T-helper 17 cell (primary cell): ENCODE data around the gene GPATCH2L. TPM values are rescaled to one million over a fixed set of nuclear protein-coding genes. Genes with fewer than 3 reads are reported as not detected.

Experiments used
- ATAC-seq: fragments of 150-1000 bp; cut with Tn5 transposase; 2 replicates; pipeline ENCODE4 v1.10.0; 2021; ENCODE audit warnings: mild to moderate bottlenecking, moderate library complexity
- DNase-seq, 3 donors: peaks; one replicate each; pipeline versions ENCODE4 v3.0.0 to v3.0.0-alpha.2; 2020 to 2021
- H3K9me3 ChIP-seq: one replicate; pipeline ENCODE4 v1.7.0; 2013; ENCODE audit warnings: low read length, mild to moderate bottlenecking; ENCODE audit not compliant: control insufficient read depth, poor library complexity, severe bottlenecking
- H3K27ac Mint-ChIP-seq: one replicate; pipeline ENCODE4 v1.8.0; 2022; ENCODE audit warnings: mild to moderate bottlenecking, moderate library complexity, mixed read lengths
- H3K27me3 Mint-ChIP-seq: one replicate; pipeline ENCODE4 v1.8.0; 2022; ENCODE audit warnings: mixed read lengths
- H3K36me3 Mint-ChIP-seq: one replicate; pipeline ENCODE4 v1.8.0; 2022; ENCODE audit warnings: low read depth, mixed read lengths
- H3K4me1 Mint-ChIP-seq: one replicate; pipeline ENCODE4 v1.8.0; 2022; ENCODE audit warnings: mild to moderate bottlenecking, mixed read lengths
- H3K4me3 Mint-ChIP-seq: one replicate; pipeline ENCODE4 v1.8.0; 2022; ENCODE audit warnings: mild to moderate bottlenecking, moderate library complexity, mixed read lengths
- total RNA-seq, 4 donors: library from RNA in 2 of 4; stranded (reverse) in 2 of 4; gene quantifications; one replicate each; pipeline ENCODE4 v1.2.3 and lab custom pipeline; 2022 to 2026

The GPATCH2L gene
- total RNA-seq (10 to 100 TPM; 62.0 to 63.9 TPM), total RNA-seq (lab: John Stamatoyannopoulos, UW) (121 to 140 reads per million in 2 donors)

DNA sequence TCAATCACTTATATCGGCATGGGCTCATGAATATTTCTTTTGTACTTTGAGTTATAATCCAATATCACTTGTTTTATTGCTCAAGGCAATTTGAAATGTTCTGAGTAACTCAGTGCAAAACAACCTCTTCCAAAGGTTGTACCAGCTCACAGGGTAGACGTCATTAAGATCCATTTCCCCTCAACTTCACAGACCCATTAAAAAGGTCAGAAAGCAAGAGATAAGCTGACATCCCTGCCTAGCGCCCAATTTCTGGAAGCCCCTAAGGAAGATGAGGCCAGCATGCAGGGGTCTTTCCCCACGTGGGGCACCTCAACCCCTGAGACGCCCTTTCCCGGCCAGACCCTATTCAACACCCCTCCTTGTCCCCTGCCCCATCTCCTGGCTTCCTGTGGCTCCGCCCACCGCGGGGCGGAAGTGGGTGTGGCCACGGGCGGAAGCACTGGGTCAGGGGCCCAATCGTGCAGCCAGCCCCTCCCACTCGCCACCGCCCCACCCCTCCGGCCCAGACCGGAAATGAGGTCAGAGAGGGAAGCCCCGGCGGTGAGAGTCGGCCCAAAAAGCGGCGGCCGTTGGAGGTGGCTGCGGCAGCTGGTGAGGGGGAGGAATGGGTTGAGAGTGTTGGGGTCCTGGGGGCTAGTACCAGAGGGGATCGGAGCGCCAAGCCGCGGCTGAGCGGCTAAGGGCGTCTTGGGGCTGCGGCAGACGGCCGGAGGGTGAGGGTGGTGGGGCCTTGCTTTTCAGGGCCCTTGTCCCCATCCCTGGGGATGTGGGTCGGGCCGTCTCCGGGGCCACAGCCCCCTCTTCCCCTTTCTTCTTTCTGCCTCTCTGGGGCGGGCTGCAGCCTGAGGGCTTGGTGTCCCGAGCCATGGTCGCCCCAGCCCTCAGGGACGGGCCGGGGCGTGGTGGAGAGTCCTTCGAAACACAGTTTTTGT, at the start of gene GPATCH2L:
GPATCH2L (plus strand) TSS at position 525 of the 935 bp plus-strand sequence. CDS start 2,442 bp downstream, outside the sequence.
- Mint-ChIP-seq H3K4me3 (peak within 1 kb of the TSS; percentile 99), H3K36me3 (peaks cover 9% of the 10 kb centered on the region), H3K4me1 (peaks cover 41% of the 10 kb centered on the region), H3K27ac (peak within 1 kb of the TSS; percentile 99), H3K27me3 (no peaks in the 10 kb centered on the region)
- no peaks in the 10 kb centered on the region for H3K9me3 ChIP-seq
- peak; percentile 92 for ATAC-seq
- DNase-seq = peak; percentile 93 to 99 (median 94)

GRCh38 chr14:76104802-76105355, 46.8 kb upstream of the GPATCH2L start:
- Mint-ChIP-seq H3K4me1 (peaks cover 3% of the 10 kb centered on the region), H3K36me3 (no peaks in the 10 kb centered on the region), H3K27me3 (peaks cover 46% of the 10 kb centered on the region), H3K4me3 (no peak overlapping the region), H3K27ac (no peak overlapping the region)
- DNase-seq (no peak), ATAC-seq (no peak)
- H3K9me3 ChIP-seq = no peaks in the 10 kb centered on the region

- H3K36me3 Mint-ChIP-seq = no peaks in the 10 kb centered on the region
- peaks cover 3% of the 10 kb centered on the region for H3K4me1 Mint-ChIP-seq
- H3K27me3 Mint-ChIP-seq = peaks cover 40% of the 10 kb centered on the region
- H3K4me3 Mint-ChIP-seq = no peak overlapping the region
- DNase-seq (no peak), ATAC-seq (no peak)
- H3K9me3 ChIP-seq = no peaks in the 10 kb centered on the region
- H3K27ac Mint-ChIP-seq = no peak overlapping the region
Observed at GRCh38 chr14:76106188-76106587, 45.5 kb upstream of the GPATCH2L start.

GRCh38 chr14:76109087-76109880, 42.4 kb upstream of the GPATCH2L start:
- no peaks in the 10 kb centered on the region for H3K9me3 ChIP-seq
- H3K36me3 Mint-ChIP-seq = no peaks in the 10 kb centered on the region
- no peak overlapping the region for H3K4me3 Mint-ChIP-seq
- DNase-seq = no peak
- no peak for ATAC-seq
- H3K4me1 Mint-ChIP-seq = peaks cover 3% of the 10 kb centered on the region
- H3K27me3 Mint-ChIP-seq = peaks cover 33% of the 10 kb centered on the region
- no peak overlapping the region for H3K27ac Mint-ChIP-seq

GRCh38 chr14:76112889-76113624, 38.7 kb upstream of the GPATCH2L start:
- no peak for ATAC-seq
- Mint-ChIP-seq H3K4me1 (no peaks in the 10 kb centered on the region), H3K27me3 (peaks cover 37% of the 10 kb centered on the region), H3K4me3 (no peak overlapping the region), H3K36me3 (no peaks in the 10 kb centered on the region), H3K27ac (no peak overlapping the region)
- DNase-seq = no peak
- no peaks in the 10 kb centered on the region for H3K9me3 ChIP-seq

- H3K9me3 ChIP-seq = no peaks in the 10 kb centered on the region
- H3K27ac Mint-ChIP-seq = no peak overlapping the region
- H3K4me3 Mint-ChIP-seq = no peak overlapping the region
- no peak for DNase-seq
- H3K36me3 Mint-ChIP-seq = no peaks in the 10 kb centered on the region
- H3K27me3 Mint-ChIP-seq = peaks cover 37% of the 10 kb centered on the region
- ATAC-seq = no peak
- no peaks in the 10 kb centered on the region for H3K4me1 Mint-ChIP-seq
Observed at GRCh38 chr14:76113691-76114090, 38.0 kb upstream of the GPATCH2L start.

GRCh38 chr14:76115010-76115422, 36.7 kb upstream of the GPATCH2L start:
- Mint-ChIP-seq H3K4me3 (no peak overlapping the region), H3K27me3 (peaks cover 37% of the 10 kb centered on the region), H3K27ac (no peak overlapping the region), H3K4me1 (no peaks in the 10 kb centered on the region), H3K36me3 (no peaks in the 10 kb centered on the region)
- DNase-seq = no peak
- H3K9me3 ChIP-seq = no peaks in the 10 kb centered on the region
- no peak for ATAC-seq

DNA sequence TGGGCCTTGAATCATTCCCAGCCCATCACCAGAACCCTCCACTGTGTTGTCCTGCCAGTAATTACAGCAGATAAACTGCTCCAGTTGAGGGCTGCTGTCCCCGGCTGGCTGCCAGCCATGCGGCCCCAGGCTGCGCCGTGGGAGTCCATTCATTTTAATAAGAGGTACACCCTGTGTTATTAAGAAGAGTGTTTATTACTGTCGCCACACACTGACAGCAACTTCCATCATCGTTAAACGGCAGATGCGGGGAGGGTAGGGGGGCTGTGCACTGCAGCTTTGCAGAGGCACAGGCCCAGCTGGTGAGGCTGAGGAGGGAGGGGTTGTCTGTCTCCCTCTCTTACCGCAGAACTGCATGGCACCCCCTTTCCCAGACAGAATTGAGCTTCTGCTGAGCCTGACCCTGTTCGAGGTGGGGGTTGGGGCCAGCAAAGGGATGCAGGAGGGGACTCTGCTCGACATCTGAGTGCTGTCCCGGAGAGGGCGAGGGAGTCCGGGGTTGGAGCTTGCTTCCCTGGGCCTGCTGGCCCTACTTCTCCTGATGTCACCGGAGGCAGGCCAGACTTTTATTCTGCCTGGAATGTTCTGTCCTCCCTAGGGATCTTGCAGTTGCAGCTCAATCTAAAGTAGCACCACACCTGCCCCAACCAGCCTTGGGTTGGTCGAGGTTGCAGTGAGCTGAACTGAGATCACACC, 33.8 kb upstream of the GPATCH2L start:
- no peak for ATAC-seq
- no peak for DNase-seq
- no peaks in the 10 kb centered on the region for H3K36me3 Mint-ChIP-seq
- no peaks in the 10 kb centered on the region for H3K9me3 ChIP-seq
- H3K4me3 Mint-ChIP-seq = no peak overlapping the region
- no peak overlapping the region for H3K27ac Mint-ChIP-seq
- H3K4me1 Mint-ChIP-seq = no peaks in the 10 kb centered on the region
- H3K27me3 Mint-ChIP-seq = peaks cover 30% of the 10 kb centered on the region

DNA sequence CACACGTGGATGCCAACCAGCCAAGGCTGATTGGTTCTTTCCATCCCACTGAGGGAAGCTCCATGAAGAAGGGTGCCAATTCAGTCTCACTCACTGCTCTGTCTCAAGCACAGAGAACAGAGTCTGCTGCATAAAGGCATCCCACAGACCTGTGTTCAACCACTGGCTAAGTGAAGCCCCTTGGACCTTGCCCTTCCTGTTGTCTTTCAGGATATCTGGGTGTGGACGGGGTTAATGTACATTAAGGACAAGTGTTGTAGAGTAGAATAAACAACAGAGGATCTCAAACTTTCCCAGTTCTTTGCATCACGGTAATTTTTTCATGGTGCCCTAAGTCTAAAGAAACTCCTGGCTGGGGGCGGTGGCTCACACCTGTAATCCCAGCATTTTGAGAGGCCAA, 33.1 kb upstream of the GPATCH2L start:
- no peak for ATAC-seq
- H3K4me1 Mint-ChIP-seq = no peaks in the 10 kb centered on the region
- no peaks in the 10 kb centered on the region for H3K9me3 ChIP-seq
- no peaks in the 10 kb centered on the region for H3K36me3 Mint-ChIP-seq
- H3K4me3 Mint-ChIP-seq = no peak overlapping the region
- H3K27me3 Mint-ChIP-seq = peaks cover 29% of the 10 kb centered on the region
- no peak overlapping the region for H3K27ac Mint-ChIP-seq
- no peak for DNase-seq

GRCh38 chr14:76121089-76121748, 30.5 kb upstream of the GPATCH2L start:
- H3K36me3 Mint-ChIP-seq = no peaks in the 10 kb centered on the region
- no peak overlapping the region for H3K4me3 Mint-ChIP-seq
- no peak for DNase-seq
- no peaks in the 10 kb centered on the region for H3K4me1 Mint-ChIP-seq
- H3K27ac Mint-ChIP-seq = no peak overlapping the region
- H3K27me3 Mint-ChIP-seq = peaks cover 24% of the 10 kb centered on the region
- no peaks in the 10 kb centered on the region for H3K9me3 ChIP-seq
- no peak for ATAC-seq

DNA sequence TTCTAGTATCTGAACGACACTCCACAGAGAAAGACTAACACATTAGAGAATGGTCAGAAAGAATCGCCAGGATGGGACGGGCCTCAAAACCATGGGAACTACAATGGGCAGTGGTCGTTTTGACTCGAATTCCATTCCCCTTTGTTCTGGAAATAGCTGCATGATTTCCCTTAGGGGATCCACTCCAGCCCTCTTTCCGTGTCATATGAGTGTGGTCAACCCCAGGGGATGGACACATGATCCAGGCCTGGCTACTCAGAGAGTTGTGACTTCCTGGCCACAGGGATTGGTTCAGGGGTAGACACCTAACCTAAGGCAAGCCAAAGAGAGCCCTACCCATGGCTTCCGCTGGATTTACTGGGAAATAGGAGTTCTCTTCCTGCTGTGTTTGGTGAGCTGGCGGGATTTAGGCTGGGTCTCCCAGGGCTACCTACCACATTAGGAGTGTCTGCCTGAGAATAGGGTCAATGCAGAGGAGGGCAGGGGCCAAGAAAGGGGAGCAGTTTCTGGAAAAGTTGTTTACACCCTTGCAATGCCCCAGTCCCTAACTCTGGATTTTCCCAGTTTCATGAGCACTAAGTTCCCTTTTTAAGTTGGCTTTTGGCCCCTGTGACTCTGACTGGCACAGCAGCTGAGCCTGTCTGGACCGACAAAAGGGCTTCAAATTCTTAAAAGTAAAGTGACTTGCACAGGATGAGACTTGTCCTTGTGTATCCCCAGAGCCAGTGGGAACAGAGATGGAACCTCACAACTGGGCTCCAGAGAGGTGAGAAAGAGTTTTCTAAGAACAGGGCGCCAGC, 28.1 kb upstream of the GPATCH2L start:
- no peak overlapping the region for H3K4me3 Mint-ChIP-seq
- DNase-seq (no peak), ATAC-seq (no peak)
- peaks cover 26% of the 10 kb centered on the region for H3K27me3 Mint-ChIP-seq
- H3K4me1 Mint-ChIP-seq = no peaks in the 10 kb centered on the region
- no peaks in the 10 kb centered on the region for H3K36me3 Mint-ChIP-seq
- no peak overlapping the region for H3K27ac Mint-ChIP-seq
- no peaks in the 10 kb centered on the region for H3K9me3 ChIP-seq
